SKM-1 (cell line): ENCODE results near the gene EYS.

Experiments used
- DNase-seq: peaks from one replicate; lab custom pipeline; 2025; ENCODE audit not compliant: unreplicated experiment; lab: John Stamatoyannopoulos, UW

EYS gene

DNA sequence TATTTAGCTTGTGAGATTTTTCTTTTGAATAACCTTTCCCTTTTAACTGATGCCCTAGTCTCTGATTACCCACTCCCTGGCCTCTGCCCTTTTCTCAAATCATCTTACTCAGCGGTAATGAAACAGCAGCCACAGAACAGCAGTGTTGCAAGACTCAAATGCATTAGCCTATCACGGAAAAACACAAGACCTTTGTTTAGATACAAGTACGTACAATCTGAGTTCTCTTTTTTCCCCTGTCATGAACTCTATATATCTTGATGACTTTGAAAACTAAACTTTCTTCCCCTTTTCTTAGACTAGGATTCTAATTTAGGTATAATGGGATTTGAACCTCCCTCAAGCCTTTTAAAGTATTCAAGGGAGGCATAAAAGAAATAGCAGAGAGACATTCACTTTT lies 1034.9 kb downstream of the EYS start:
- DNase-seq, result peak; percentile 59

DNA sequence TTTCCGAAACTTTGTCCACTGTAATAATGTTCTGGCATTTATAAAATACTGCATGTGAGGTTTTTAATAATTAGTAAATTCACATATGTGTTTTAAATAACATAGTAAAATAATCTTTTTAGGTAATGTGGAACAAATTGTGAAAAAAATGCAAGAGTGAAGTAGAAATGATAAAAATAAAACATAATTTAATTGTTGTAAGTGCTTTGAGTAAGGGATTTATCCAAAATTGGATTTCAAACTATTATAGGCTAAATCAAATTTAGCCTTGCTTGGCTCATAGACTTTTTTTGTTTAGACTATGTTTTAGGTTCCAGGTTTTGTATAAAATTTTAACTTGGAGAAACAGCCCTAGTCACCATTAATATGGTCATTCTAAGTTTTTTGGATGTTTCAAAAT lies 1041.9 kb downstream of the EYS start:
- DNase-seq, result no peak

DNA sequence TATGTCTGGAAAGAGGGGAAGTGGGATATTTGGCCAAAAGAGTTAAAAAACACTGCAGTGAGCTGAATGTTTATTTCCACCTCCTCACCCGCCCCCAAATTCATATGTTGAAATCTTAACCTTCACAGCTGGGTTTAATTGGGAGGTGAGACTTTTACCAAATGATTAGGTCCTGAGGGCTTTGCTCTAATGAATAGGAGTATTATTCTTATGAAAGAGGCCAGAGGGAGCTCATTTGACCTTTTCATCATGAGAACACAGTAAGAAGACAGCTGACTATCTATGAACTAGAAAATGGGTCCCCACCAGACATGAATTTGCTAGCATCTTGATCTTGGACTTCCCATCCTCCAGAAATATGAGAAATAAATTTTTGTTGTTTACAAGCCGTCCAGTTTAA lies 1042.5 kb downstream of the EYS start:
- no peak for DNase-seq

DNA sequence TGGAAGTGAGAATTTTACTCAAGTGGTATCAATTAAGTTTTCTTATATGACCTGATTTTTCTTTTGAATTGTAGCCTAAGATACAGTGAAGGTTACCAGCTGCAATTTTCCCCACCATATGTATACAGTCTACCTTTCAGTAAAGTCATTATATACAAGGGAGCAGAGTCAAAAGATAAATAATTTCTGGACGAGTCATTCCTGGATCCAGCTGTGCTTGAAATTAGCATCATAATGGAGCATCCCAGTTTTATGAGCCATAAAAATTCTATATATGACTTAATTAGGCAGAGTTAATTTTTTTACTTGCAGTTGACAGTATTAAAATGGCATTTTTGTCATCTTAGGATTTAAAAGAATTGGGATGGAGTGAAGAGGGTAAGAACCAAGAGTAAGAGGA lies 1063.0 kb downstream of the EYS start:
- no peak for DNase-seq

DNA sequence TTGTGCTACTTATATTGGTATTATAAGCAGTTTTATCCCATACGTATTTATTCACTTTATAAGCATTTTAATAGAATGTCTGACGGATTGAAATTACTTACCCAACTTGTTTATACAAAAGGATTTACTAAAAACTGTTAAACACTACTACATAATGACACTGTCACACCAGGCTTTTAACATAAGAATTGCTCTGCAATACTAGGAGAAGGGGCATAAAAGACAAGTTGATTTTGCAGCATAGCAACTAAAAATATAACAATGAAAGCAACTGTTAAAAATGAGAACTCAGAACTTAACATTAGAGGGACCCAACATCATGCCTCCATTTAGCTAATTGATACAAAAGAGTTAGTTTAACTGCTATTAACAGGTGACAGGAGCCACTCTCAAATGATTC lies 1076.1 kb downstream of the EYS start:
- DNase-seq, result no peak

DNA sequence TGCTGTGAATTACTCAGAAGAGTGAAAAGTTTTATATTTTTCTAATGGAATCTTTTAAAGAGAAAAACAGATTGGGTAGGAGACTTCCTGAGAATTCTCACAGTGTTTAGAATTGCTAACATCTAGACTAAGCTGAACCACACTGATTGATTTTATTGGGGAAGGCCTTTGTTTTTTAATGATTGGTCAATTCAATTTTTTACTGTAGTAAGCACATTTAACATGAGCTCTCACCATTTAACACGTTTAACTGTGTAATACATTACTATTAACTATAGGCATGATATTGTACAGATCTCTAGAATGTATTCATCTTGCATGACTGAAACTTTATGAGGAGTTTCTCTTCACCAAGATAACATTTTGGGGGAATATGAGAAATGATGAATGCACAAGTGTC lies 1084.1 kb downstream of the EYS start:
- DNase-seq, result no peak

DNA sequence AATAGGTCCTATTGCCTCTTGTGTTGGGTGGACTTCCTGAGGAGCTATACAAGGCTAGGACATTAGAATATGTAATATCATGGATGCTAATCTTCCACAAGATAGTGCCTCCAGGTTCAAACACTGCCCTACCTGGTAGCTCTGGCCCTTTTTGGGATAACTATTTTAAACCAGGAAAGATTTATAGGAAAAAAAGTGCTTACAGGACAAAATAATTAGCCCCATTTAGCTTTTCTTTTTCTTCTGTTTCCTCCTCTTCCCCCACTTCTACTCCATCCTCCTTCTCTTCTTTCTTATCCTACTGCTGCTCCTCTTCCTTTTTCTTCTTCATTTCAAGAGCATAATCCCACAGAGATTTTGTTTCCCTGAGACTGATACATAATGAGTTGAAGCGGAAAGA lies 1104.0 kb downstream of the EYS start:
- no peak for DNase-seq

DNA sequence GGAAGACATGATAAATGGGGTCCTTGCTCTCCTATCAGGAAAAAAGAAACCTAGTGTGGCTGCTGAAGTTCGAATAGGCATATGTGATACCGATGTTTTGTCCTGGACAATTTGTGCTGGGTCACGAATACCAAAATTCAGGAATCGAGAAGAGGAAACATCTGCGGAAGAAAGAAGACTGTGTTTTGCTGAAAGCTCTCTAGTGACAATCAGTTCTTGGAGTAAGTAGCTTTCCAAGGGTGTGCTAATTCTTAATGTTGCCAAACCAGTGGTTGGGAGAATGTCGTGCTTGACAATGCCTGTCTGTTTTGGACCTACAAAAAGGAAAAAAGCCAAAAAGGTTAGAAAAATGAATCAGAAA lies 1115.4 kb downstream of the EYS start:
- no peak for DNase-seq

DNA sequence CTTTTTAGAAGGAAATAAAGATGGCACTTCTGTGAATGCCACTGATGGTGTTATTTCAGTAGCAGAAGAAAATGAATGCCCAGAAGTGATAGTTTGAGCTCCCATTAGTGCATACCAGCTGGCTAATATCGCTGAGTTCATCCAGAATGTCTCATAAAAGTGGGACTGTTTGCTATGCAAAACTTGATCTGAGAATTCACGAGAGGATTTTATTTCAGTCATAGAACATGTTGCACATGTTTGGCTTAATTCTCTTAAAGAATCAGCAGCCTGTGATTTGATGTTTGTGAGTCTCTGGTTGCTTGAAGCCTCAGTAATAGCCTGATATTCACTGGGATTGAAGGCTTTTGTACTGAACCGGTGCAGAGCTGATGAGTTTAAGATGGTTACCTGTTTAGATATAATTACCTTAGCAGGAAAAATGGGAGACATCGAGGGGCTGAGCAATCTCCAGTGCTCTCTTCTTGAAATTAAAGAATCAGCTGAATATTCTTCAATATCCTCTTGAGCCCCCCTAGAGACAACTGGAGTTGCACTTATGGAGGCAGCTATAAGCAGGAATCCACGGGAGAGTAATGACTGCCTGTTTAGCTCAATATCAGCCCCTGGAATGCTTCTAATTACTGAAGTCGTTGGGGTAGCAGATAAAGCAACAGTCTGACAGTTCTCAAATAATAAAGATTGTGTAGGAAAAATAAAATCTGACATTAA lies 1115.9 kb downstream of the EYS start:
- no peak for DNase-seq

DNA sequence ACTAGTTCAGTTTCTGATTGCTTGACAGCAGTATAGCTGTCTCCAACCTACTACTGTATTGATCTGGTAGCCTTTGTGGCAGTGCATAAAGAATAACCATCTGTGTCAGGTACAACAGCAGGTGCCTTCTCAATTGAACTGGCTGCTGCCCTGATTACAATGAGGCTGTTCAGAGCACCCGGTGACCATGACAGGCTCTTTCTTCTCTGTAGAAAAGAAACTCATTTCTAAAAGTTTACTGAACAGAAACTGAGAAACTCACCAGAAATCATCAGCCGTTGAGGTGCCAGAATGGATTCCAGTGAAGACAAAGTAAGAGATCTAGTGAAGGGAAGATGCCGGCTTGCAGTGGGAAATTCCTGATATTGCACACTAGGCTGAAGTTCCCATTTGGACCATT lies 1117.1 kb downstream of the EYS start:
- DNase-seq, result no peak

DNA sequence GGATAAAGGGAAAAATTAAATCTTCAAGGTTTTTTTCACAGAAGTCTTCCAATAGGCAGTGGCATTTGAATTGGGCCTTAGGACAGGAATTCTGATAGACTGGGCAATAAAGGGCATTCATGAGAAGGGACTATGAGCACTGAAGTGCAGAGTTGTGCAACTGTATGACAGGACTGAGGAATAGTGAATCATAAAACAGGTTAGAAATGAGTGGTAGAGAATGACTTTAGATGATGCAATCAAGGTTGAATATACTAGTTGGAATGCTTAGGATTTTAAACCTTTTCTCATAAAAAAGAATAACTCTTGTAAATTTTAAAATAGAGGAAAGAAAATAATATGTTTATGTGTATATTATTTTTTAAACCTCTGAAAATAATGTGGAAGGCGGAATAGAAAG lies 1126.7 kb downstream of the EYS start:
- no peak for DNase-seq

DNA sequence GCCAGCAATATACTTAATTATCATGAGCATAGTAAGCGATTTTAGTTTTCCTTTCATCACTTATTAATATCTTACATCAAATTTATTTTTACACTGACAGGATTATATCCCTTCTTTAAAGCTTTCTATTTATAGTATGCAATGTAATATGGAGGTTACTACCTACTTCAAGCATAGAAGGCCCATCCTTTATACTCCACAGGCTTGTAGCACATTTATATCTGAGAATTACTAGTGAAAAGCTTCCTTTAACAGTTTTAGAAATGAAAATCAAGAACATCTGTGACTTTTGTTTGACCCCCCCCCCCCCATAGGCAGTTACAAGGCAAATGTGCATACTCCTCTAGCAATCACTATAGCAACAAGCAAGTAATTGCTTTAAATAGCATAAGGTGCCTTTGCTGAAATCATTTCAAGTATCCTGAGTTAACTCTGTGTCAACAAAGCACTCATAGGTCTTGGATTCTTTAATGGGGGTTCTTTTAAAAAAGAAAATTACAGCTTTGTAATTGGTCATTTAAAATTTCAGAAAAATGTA lies 1153.7 kb downstream of the EYS start:
- no peak for DNase-seq

DNA sequence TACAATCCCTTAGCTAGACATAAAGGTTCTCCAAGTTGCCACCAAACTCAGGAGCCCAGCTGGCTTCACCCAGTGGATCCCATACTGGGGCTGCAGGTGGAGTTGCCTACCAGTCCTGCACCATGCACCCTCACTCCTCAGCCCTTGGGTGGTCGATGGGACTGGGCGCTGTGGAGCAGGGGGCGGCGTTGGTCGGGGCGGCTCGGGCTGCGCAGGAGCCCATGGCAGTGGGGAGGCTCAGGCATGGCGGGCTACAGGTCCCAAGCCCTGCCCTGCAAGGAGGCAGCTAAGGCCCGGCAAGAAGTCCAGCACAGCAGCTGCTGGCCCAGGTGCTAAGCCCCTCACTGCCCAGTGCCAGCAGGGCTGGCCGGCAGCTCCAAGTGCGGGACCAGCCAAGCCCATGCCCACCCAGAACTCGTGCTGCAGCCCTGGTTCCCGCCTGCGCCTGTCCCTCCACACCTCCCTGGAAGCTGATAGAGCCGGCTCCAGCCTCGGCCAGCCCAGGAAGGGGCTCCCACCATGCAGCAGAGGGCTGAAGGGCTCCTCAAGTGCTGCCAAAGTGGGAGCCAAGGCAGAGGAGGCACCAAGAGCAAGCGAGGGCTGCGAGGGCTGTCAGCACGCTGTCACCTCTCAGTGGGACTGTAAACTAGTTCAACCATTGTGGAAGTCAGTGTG lies 1159.3 kb downstream of the EYS start:
- DNase-seq, result no peak

DNA sequence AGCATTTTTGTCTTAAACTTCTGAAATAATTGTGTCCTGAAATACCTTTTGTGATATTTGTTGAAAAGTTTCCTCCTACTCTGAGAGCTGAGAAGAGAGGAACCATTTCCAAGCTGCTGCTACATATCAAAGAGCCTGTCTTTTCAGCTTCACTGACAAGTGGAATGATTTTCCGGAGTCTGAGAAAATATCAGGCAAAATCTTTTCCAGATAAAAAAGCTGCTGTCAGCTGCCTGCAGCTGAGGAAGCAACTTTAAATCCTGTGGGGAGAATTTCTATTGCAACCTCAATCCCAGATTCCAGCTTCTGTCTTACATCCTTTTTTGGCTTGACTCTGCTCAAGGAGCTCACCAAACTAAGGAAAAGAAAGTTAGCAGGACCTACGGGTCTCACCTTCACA lies 1167.1 kb downstream of the EYS start:
- DNase-seq, result no peak

DNA sequence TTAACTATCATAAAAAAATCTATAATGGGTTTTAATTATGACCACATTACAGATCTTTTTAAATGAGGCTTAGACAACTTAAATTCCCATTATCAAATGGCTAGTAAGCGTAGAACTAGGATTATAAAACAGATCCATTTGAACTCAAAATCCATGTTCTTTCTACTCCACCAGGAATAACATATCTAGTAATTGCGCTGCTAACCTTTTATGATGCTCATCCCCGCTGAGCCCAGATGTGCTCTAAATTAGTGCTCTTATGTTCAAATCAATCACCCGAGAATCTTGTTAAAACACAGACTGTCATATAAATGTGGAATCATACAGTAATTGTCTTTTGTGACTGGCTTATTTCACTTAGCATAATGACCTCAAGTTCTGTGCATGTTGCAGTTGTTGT lies 1168.3 kb downstream of the EYS start:
- no peak for DNase-seq

DNA sequence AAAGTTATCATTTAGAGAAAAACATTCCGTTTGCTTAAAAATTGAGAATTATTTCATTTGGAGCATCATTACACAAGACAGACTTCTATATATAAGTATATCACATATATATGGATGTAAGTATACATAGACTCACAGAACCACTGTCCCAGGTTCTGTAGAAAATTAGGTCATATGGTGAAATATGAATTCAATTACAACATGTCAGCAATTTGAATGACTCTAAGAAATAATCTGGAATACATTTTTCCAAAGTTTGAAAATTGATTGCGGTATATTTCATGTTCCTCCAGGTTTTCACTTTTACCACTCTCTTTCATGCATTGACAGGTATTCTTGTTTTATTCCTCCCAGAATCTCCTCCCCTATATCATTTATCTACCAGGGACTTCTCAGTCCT lies 1179.1 kb downstream of the EYS start:
- DNase-seq, result no peak

DNA sequence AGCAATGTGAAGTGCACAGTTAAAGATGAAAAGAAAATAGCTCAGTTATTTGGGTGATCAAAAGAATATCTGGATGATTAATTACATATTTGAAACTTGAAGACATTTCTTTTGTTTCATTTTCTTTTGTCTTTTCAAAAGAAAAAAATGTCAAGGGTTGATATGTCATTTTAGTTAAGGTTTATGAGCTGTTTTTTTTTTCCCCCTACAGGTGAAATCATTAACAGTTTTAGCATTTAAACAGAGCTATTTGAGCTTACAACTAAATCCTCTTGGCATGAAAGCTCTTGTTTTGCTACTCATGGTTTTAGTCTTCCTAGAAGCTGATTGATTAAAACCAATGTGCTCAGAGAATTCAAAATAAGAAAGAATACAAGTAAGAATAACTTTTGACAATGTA lies 1184.2 kb downstream of the EYS start:
- DNase-seq, result no peak

DNA sequence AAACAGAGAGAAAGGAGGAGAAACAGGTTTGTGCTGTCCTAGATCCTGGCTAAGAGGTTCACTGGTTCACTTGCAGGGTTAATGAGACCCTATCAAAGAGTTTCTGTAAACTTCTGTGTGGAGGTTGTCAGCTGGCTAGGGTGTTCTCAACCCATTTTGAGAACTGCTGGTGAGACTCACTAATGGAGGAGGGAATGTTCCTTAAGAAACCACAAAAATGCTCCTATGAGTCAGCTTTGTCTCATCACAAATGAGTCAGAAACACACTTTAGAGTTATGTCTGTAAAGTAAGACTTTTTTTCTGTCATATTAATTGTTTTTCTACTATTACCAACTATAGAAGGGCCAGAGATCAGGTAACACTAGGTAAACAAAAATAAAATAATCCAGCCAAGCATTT lies 1187.0 kb downstream of the EYS start:
- no peak for DNase-seq

DNA sequence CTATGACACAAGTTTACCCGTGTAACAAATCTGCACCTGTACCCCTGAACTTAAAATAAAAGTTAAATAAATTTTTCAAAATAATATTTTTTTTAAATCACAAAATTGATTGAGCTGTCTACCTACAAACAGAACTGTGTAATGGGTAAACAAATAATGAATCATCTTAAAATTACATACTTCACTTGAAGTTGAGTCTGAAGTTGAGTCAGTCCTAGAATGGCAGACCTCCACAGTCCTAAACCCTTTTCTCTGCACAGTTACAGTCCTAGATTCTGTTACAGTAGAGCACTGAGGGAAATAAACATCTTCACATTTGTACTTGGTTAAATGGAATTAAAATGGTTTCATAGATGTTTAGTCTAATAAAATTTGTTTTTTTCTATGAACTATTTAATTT lies 1190.6 kb downstream of the EYS start:
- no peak for DNase-seq

DNA sequence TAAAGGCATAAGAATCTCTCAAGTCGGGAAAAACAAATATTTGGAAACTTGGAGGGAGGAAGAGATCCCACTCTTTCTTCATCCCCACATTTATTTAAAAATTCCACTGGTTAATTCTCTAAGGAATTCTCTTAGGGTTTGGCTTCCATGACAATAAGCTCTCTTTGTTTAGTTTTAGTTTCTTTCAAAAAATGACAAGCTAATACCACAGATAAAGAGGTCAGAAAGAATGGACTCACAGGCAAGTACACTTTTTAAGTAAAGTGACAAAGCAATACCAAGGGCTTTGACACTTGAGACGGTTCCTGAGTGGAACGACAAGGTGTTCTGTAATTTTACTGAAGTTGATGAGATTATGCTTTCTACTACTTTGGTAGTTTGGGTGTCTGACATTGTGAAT lies 1199.4 kb downstream of the EYS start:
- DNase-seq, result no peak

DNA sequence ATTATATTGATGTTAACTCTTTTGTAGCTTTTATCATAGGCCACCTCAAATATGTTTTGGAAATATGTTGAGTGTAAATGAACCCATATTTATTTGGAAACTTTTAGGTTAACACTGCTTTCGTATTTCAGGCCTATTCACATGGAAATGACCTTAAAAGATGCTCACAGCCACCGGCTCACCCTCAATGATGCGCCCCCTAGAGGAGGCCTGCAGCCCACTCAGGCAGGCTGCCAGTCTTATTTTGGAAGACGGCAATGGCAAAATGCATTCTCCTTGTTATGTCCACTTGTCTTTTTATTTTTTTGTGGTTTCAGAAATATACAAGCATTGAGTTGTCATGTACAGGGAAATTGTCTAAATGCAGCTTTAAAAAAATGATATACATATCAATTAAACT lies 1201.7 kb downstream of the EYS start:
- no peak for DNase-seq

DNA sequence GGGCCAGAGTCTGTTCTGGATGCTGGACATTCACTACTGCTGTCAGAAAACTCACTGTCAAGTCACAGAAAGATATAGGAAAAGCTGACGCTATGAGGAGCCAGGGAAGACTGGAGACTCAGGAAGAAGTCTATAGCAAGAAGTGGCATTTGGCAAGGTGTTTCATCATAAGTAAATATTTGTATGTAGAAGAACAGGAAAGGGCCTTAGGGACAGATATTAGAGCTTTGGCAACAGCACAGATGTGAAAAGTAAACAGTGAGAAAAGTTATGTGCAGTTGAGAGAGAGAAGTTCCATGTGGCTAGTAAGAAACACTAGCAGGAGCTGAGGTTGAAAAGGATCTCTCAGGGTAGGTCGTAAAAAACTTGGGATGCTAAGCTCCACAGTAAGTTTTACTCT lies 1202.5 kb downstream of the EYS start:
- no peak for DNase-seq

DNA sequence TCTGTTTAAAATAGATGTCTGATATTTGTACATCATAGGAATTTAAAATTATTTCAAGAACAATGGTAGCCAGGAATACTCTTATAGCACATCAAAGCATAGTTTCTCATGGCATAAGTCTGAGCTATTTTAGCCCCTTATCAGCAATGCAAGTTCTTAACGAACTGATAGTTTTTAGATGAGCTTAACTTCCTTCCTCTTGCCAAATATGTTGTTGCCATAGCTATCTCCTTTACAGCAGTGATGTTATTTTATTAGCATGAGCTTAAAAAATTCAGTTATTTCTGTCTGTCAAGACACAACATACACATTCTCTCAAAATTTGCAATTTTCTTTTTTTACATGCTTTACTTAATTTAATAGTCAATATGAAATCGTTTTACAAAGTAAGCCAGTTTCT lies 1204.2 kb downstream of the EYS start:
- DNase-seq, result no peak
